ENCODE results near the gene AMBRA1.

GRCh38 chr11:46537121-46537520, 56.7 kb downstream of the AMBRA1 start:
- TF ChIP-seq CTCF (IDR thresholded peaks at IDR 0.05): no peak
- TF ChIP-seq POLR2A (IDR thresholded peaks at IDR 0.05): no peak
- TF ChIP-seq POLR2AphosphoS5 (IDR thresholded peaks at IDR 0.05): no peak
